NOMO-1 treated with dmso at 0.1 percent for 144 hours (cell line): Measurements from ENCODE around the gene CRIP1.

Experiments used
- DNase-seq: peaks from one replicate; lab custom pipeline; 2025; ENCODE audit not compliant: unreplicated experiment; lab: John Stamatoyannopoulos, UW

Gene CRIP1

DNA sequence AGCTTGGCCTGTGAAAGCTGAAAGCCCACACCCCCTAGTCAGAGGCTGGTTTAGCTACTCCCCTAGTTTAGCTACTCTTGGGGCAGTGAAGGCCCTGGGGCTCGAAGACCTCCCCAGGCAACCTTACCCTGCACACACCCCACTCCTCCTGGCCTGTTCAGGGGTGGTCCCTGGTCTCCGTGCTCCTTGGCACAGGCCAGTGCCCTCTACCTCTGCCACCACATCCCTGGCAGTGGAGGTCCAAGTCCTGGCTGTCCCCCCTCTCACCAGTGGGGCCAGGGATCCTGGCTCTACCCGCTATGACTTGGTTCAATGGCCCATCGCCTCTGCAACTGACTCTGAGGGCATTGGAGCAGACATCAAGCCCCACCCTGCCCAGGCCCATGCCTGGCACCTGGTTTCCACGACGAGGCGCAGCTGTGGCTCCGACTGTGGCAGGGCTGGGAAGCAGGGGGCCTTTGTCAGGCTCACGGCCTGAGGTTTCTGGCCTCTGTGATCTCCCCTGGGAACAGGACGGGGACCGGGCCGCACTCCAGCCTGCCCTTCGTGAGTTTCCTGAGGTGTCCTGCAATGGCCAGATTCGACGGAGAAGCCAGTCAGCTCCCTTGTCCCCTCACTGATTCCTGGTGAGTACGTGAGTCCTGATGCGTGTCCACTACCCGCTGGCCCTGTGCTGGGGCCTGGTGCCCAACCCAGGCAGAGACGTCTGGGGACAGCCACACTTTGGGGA is 45.4 kb downstream of the CRIP1 start:
- no peak for DNase-seq

DNA sequence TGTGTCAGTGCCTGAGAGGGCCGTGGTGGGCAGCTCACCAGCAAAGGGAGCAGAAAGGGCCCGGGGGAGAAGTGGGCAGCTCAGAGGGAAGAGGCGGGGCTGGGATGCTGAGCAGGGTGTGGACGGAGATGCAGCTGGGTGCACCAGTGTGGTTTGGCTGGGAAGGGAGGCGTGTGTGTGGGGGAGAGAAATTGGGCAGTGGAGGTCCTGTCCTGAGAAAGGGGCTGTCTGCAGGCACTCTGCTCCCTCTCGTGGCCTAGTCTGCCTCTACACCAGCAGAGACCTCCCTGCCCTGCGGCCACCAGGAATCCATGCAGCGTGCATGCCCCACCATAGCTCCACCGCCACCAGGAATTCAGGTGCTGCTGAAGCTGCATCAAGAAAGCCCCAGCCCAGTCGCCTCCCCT is 46.1 kb downstream of the CRIP1 start:
- DNase-seq, result no peak

DNA sequence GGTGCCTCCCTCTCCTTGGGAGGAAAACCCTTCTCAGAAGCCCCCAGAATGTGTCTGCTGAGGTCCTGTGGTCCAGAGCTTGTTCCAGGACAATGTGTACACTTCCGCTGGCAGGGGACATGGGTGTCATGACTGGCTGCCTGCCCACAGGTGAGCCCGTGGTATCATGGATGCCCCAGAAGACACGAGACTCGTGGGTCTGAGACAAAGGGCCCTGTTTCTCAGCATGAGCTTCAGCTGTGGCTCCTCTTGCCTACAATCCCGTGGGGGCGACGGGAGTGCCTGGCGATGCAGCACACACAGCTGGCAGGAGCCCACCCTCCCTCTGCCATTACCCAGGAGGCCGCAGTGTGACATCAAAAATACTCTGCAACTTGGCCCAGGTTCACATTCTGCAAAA is 46.7 kb downstream of the CRIP1 start:
- no peak for DNase-seq

DNA sequence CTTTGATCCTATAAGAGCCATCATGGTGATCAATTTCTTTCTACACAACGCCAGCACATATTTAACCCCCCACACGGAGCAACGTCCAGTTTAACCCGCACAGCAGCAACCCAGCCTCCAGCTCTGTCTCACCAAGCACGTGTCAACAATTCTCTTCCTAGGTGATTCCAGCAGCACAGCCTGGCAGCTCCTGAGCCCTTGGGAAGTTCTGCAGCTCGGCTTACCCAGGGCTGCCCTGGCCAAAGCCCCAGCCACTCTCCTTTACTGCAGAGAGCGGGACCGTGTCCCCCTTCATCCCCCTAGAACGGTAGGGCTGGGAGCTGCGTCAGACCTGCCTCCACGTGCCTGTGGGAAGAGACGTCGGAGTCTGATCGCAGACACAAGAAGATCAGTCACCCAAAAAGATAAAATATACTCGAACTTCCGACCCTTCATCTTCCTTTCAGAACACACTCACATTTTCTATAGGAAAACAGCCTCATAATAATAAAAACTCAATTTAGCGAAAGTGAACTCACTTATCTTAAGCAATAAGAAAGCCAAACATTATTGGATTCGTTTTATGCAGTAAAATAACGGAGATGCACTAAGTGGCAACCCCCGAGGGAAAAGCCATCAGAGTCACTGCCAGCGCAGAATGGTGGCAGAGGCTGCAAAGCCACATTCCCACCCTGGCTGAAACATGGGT is 47.3 kb downstream of the CRIP1 start:
- DNase-seq, result no peak

DNA sequence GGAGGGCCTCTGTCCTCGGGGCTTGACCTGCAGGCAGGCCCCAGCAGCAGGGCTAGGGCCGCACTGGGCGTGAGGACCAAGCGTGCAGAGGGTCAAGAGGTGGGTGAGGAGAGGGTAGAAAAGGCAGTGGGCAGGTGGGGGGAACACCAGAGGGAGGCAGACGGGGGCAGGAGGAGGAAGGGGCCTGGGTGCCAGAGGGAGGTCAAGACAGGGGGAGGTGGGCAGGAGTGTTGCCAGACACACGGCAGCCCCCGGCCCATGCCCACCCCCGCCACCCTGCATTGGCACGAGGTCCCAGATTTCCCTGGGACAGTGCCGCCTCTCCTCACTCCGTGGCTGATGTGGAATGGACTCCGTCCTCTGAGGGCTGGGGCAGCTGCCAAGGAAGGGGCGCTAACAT is 47.9 kb downstream of the CRIP1 start:
- no peak for DNase-seq

DNA sequence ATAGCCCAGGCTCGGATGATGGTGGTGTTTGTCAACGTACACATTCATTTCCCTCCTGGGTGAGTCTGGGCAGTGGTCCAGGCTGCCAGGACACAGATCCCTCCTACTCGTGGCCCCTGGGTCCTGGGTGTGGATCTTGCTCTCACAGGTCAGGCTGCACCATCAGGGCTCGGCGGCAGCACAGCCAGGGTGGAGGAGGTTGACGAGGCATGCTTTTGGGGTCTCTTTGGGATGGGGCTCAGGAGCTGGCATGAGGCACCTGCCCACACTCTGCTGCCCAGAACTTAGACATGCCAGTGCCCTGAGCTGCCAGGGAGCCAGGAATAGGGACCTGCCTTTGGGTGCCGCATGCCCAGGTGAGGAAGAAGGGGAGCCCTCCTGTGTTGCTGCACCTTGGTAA is 49.4 kb downstream of the CRIP1 start:
- DNase-seq, result no peak

DNA sequence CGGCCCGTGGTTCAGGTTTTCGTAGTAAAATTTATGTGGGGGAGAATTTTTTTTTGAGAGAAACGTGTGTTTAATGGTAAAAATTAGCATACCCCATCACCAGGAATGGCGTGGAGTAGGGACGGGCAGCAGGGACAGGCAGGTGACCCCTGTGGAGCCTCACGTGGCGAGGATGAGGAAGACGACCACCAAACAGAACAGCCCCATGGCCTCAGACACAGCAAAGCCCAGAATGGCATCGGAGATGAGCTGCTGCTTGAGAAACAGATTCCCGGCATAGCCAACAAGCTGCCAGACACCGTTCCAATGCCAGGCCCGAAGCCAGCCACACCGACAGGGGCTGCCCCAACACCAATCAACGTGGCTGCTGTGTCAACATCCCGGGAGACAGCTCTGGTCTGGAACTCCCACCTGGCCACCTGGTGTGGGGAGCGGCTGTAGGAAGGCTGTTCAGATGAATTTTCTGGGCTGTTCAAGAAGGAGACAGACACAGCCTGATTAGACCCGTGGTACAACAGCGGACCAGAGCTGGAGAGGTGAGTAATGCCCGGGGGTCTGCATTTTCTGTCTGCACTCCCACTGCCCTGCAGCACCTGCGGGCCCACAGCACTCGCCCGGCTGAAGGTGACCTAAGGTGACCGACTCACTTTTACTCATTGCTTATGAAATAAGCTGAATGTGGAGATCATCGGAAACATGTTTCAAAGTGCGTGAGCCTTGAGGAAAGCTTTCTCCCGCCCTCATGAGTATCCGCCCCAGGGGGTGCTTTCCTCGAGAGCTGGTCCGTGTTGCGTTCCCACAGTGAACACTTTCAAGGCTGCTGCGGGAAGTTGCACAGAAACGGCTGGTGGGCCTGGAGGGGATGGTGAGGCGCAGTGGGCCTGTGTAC is 50.2 kb downstream of the CRIP1 start:
- no peak for DNase-seq

DNA sequence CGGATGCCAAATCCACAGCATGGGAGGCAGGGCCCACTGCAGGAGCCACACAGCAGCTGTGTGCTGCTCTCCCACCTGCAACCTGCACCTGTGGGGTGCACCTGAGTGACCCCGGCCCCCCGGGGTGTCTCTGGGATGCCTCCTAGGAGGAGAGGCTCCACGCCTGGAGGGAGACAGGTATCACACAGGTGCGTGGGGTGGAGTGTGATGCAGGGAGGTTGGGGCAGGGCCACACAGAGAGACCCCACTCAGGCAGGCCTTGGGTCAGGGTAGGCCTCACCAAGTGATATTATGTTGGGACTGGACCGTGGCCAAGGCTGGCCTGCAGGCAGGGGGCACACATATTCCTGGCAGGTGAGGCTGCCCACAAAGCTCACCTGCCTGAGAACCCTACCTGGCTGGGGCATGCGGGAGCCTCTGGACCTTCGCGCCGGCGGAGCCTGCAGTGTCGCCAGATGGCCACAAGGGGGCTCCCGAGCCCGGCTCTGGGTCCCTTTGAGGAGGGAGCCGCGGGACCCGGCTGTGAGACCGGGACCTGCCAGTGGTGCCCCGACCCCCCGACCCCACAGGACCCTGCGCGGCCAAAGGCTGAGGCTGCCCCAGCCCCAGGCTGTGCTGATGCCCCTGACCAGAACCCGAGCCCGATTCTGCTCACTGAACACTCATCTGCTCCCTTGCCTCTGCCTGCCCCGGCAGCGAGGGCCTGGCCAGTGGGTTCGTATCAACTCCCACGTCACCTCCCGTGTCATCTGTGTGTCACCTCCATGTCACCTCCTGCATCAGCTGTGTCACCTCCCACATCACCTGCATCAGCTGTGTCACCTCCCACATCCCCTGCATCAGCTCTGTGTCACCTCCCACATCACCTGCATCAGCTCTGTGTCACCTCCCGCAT is 51.1 kb downstream of the CRIP1 start:
- no peak for DNase-seq
